Ectodermal cell (in vitro differentiated cells): ENCODE results near the gene MYOZ2.

ENCODE experiments used
- H3K27ac ChIP-seq: 2 replicates; pipeline ENCODE4 v1.7.0; 2013; ENCODE audit warnings: mild to moderate bottlenecking, low read depth, low read length; ENCODE audit not compliant: insufficient read depth, poor library complexity, severe bottlenecking
- H3K27me3 ChIP-seq: 2 replicates; pipeline ENCODE4 v1.7.0; 2013; ENCODE audit warnings: mild to moderate bottlenecking, low read length; ENCODE audit not compliant: insufficient read depth, control insufficient read depth, poor library complexity, severe bottlenecking
- H3K36me3 ChIP-seq: one replicate; pipeline ENCODE4 v1.7.0; 2013; ENCODE audit warnings: low read length; ENCODE audit not compliant: control insufficient read depth, insufficient read depth
- H3K4me1 ChIP-seq: one replicate; pipeline ENCODE4 v1.7.0; 2013; ENCODE audit warnings: low read length; ENCODE audit not compliant: control insufficient read depth, insufficient read depth
- H3K4me3 ChIP-seq: 2 replicates; pipeline ENCODE4 v1.7.0; 2013; ENCODE audit warnings: low read depth, low read length, control low read depth; ENCODE audit not compliant: insufficient read depth
- H3K9me3 ChIP-seq: 2 replicates; pipeline ENCODE4 v1.7.0; 2013; ENCODE audit warnings: mild to moderate bottlenecking, low read length, moderate library complexity; ENCODE audit not compliant: control insufficient read depth
- WGBS, 2 experiments: methylation state at CpG; one replicate each; pipeline ENCODE4 v1.1.7; 2013; ENCODE audit warnings: missing lambda C conversion rate in 2 of 2; 5-methylcytosine and 5-hydroxymethylcytosine counted together

MYOZ2 gene

GRCh38 chr4:119105605-119106004 lies 30.0 kb upstream of the MYOZ2 start:
- Histone ChIP-seq H3K36me3 (no peaks in the 10 kb centered on the region), H3K4me1 (no peaks in the 10 kb centered on the region), H3K27ac (no peak overlapping the region), H3K4me3 (no peak overlapping the region), H3K27me3 (no peaks in the 10 kb centered on the region), H3K9me3 (no peaks in the 10 kb centered on the region)
- no CpG with 5 or more reads among the region's 1 CpG for WGBS, 2 experiments

DNA sequence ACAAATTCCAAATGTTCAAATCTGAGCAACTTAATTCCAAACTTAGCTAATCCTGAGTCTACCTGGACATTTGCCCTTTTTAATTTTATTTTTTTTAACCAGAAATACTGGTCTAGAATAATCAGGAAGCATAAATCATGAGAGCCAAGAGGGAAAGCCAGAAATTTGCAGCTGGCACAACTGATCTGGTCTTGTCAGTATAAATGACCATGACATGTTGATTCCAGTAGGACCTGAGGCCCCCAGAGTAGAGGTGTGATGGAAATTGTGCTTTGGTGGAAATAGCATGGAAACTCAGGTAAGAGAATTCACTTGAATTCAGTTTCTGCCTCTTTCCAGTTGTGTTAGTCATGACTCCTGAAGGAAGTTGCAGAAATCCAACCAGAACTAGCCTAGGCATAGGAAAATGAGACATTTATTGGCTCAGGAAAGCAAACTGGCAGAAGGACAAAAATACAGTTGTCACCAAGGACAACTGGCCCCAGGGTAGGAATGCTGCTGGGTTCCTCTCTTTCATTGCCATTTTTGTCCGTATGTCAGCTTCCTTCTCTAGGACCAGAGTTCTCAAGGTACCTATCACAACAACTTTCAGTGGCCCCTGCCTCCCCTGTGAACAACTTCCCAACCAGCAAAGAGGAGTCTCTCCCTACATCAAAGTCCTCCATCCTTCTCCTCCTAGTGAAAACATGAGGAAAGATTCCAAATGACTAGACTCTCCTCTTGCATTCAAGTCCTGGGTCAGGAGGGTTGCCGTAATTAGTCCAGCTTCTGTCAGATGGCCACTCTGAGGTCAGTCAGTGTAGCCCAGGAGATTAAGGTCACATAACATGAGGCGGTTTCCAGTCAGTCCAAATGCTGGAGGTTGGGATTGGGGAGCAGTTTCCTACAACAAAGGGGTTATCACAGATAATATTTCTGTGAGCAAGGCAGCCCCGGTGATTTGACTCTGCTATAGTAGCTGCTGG lies 29.3 kb upstream of the MYOZ2 start:
- no peaks in the 10 kb centered on the region for H3K27me3 ChIP-seq
- no peaks in the 10 kb centered on the region for H3K36me3 ChIP-seq
- H3K4me3 ChIP-seq: no peak overlapping the region
- no peak overlapping the region for H3K27ac ChIP-seq
- no peaks in the 10 kb centered on the region for H3K9me3 ChIP-seq
- WGBS, 2 experiments: 91 to 95% methylated on average over 3 to 4 of the region's 4 CpGs
- H3K4me1 ChIP-seq: no peaks in the 10 kb centered on the region

- Histone ChIP-seq H3K9me3 (no peaks in the 10 kb centered on the region), H3K27ac (no peak overlapping the region), H3K27me3 (no peaks in the 10 kb centered on the region), H3K36me3 (no peaks in the 10 kb centered on the region), H3K4me1 (no peaks in the 10 kb centered on the region), H3K4me3 (no peak overlapping the region)
- 91 to 96% methylated on average over 2 of the region's 2 CpGs for WGBS, 2 experiments
These were observed 25.5 kb upstream of the MYOZ2 start for GRCh38 chr4:119110121-119110520.

DNA sequence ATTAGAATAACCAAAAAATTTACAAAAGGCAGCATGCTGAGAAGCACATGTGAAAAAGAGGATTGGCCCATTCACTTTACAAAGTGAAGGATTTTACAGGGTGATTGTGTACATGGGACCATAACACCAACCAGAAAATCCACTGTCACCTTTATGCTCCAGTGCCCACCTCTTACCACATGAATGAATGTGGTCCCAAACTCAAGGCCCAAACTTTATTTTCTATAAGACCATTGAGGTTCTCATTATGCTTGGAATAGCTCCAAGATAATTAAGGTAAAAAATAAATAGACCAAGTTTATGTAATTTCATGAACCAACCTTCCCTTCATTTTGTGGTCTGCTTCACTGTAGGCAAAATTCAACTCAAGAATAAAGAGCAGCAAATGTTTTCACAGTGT lies 24.3 kb upstream of the MYOZ2 start:
- H3K4me1 ChIP-seq: no peaks in the 10 kb centered on the region
- H3K27ac ChIP-seq: no peak overlapping the region
- H3K4me3 ChIP-seq: no peak overlapping the region
- H3K36me3 ChIP-seq: no peaks in the 10 kb centered on the region
- no peaks in the 10 kb centered on the region for H3K27me3 ChIP-seq
- no peaks in the 10 kb centered on the region for H3K9me3 ChIP-seq

DNA sequence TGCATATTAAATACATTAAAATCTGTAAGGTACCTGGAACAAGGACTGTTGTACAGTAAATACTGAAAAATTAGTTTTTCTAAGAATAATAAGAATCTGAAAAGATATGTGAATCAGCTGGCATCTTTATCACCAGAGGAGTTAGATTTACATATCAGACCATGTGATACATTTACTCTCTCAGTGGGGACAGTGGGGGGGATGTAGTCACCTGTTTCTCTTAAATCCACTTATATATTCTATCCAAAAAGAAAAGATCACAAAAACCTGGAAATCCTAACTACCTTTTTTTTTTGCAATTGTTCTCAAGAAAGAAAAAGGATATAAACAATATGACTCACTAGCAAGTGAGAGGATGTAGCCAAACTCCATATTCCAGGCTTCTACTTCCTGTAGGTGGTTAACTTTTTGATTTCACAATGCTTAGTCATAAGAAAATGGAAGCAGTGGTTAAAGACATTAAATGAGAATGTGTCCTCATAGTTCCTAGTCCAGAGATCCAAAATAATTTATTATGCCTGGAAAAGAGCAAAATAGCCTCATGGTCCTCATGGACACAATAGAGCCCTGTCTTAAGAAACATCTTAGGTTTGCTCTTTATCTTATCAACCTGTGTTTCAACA lies 22.5 kb upstream of the MYOZ2 start:
- Histone ChIP-seq H3K27me3 (no peaks in the 10 kb centered on the region), H3K4me1 (no peaks in the 10 kb centered on the region), H3K9me3 (no peaks in the 10 kb centered on the region), H3K27ac (no peak overlapping the region), H3K4me3 (no peak overlapping the region), H3K36me3 (no peaks in the 10 kb centered on the region)

DNA sequence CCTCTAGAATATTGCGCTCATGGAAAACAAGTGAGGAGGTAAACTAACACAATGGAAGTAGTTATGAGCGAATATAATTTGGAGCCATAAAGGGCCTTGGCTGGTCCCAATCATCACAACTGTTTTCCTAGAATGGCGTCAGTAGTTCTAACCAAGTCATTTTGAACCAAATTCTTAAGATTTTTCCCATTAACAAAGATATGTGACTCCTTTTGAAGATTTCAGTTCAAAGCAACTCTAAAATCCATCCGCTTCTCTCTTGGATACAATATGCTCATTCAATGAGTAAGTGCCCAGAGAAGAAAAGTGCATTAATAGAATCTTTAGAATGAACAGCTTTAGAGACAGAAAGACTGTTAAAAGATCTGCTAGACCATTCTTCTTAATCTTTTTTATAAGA lies 19.6 kb upstream of the MYOZ2 start:
- H3K36me3 ChIP-seq: no peaks in the 10 kb centered on the region
- H3K4me1 ChIP-seq: no peaks in the 10 kb centered on the region
- no peaks in the 10 kb centered on the region for H3K27me3 ChIP-seq
- H3K9me3 ChIP-seq: no peaks in the 10 kb centered on the region
- H3K4me3 ChIP-seq: no peak overlapping the region
- 88 to 96% methylated on average over 4 of the region's 4 CpGs for WGBS, 2 experiments
- no peak overlapping the region for H3K27ac ChIP-seq

DNA sequence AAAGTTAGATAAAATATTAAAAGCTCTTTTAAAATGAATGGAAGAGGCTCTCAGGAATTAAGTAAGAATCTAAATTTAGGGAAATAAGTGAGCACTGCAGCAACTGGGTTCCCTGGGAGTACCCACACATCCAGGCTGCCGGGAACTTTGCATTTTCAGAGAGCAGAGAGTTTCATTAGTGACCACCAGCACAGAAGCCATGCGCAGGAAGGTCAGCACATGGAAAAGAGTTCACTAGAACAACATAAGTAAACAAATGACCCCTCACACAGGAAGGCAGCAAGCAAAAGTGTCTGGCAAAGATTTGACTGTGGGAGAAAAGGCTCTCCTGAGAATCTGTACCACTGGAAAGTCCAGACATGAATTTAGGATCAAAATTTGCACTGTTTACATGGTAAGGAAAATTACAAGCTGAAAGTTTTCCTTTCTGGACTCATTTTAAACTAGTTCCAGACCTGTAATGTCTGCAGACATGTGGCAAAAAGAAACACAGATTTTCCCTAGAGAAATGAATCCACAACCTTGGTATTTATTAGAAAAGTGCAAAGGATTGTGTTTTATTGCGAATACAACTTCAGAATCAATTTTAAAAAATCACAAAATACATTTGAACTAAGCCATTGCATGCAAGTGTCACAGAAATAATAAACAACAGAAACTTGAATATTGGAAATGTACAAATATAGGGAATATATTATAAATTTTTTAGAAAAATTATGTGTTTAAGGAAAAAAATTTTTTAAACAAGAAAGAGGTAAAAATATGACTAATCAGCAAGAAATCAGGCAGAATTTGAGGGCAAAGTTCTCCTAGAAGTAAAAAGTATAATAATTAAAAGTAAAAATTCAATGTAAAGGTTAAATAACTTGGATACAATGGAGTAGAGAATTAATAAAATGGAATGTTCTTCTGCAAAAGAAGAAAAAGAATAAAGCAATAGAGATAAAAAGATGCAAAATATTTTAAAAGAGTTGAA lies 18.4 kb upstream of the MYOZ2 start:
- Histone ChIP-seq H3K4me3 (no peak overlapping the region), H3K27me3 (no peaks in the 10 kb centered on the region), H3K27ac (no peak overlapping the region), H3K9me3 (no peaks in the 10 kb centered on the region), H3K4me1 (no peaks in the 10 kb centered on the region), H3K36me3 (no peaks in the 10 kb centered on the region)
- 85 to 97% methylated on average over 2 of the region's 3 CpGs for WGBS, 2 experiments

- H3K27ac ChIP-seq: no peak overlapping the region
- WGBS, 2 experiments: 100% methylated on average over 1 to 2 of the region's 2 CpGs
- no peak overlapping the region for H3K4me3 ChIP-seq
- H3K27me3 ChIP-seq: no peaks in the 10 kb centered on the region
- H3K4me1 ChIP-seq: no peaks in the 10 kb centered on the region
- H3K9me3 ChIP-seq: no peaks in the 10 kb centered on the region
- no peaks in the 10 kb centered on the region for H3K36me3 ChIP-seq
These were observed 17.2 kb upstream of the MYOZ2 start for GRCh38 chr4:119118397-119118796.

DNA sequence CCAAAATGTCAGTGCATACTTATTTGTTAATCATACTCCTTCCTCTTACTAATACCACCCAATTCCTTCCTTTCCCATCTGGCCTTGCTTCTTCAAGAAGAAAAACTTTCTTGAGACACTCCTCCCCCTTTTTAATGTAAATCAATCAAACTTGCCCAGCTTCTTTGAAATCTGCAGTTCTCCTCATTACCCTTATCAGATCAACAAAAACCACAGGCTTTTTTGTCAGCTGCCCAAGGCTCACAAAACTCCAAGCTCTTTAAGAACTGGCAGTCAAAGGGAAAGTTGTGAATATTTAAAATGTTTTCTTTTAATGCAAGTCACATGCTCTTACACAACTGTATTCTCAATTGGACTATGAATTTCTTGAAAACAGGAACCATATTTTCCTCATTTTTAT lies 11.3 kb upstream of the MYOZ2 start:
- no peak overlapping the region for H3K27ac ChIP-seq
- no peaks in the 10 kb centered on the region for H3K36me3 ChIP-seq
- H3K9me3 ChIP-seq: no peaks in the 10 kb centered on the region
- H3K4me3 ChIP-seq: no peak overlapping the region
- H3K27me3 ChIP-seq: no peaks in the 10 kb centered on the region
- H3K4me1 ChIP-seq: no peaks in the 10 kb centered on the region

GRCh38 chr4:119125931-119126330 lies 9.7 kb upstream of the MYOZ2 start:
- Histone ChIP-seq H3K27ac (no peak overlapping the region), H3K36me3 (no peaks in the 10 kb centered on the region), H3K4me1 (no peaks in the 10 kb centered on the region), H3K9me3 (no peaks in the 10 kb centered on the region), H3K27me3 (no peaks in the 10 kb centered on the region), H3K4me3 (no peak overlapping the region)
